Fibroblast of lung (primary cell): Measurements from ENCODE around the gene QSOX1. TPM values are rescaled to one million over a fixed set of nuclear protein-coding genes. Genes with fewer than 3 reads are reported as not detected.
"Not testable (repeated sequence)": the region's sequence is repeated elsewhere in the genome, so short reads cannot be mapped to it uniquely, and the experiment has no call there.

Source experiments
- DNase-seq, 2 donors: peaks; one replicate each; pipeline versions ENCODE4 v3.0.0 to v3.0.0-alpha.2; 2010; ENCODE audit warnings: low read depth in 2 of 2
- H2AFZ ChIP-seq: 2 replicates; pipeline ENCODE4 v1.5.1; 2012; ENCODE audit warnings: low read length, control low read depth, inconsistent platforms
- H3K27ac ChIP-seq: 2 replicates; pipeline ENCODE4 v1.5.1; 2011; ENCODE audit warnings: low read length, control low read depth; ENCODE audit not compliant: insufficient read depth
- H3K27me3 ChIP-seq: 2 replicates; pipeline ENCODE4 v1.5.1; 2011; ENCODE audit warnings: mild to moderate bottlenecking, low read length; ENCODE audit not compliant: control insufficient read depth, insufficient read depth
- H3K36me3 ChIP-seq: 2 replicates; pipeline ENCODE4 v1.5.1; 2011; ENCODE audit warnings: low read length; ENCODE audit not compliant: control insufficient read depth, insufficient read depth
- H3K4me1 ChIP-seq: 2 replicates; pipeline ENCODE4 v1.5.1; 2011; ENCODE audit warnings: low read length; ENCODE audit not compliant: control insufficient read depth, insufficient read depth; ENCODE audit errors: extremely low read depth
- H3K4me2 ChIP-seq: 2 replicates; pipeline ENCODE4 v1.5.1; 2011; ENCODE audit warnings: low read length, control low read depth; ENCODE audit not compliant: insufficient read depth; ENCODE audit errors: extremely low read depth
- H3K4me3 ChIP-seq, 4 experiments: fragments of 200-600 bp in 1 of 4; sonication (generic) in 1 of 4; replicated peaks in 1 of 4; 2 replicates each; pipeline ENCODE4 v1.5.1; 2011 to 2016; ENCODE audit warnings: low read length in 4 of 4, low read depth in 3 of 4, mild to moderate bottlenecking in 3 of 4, control low read depth in 2 of 4, inconsistent platforms in 1 of 4, mixed read lengths in 1 of 4; ENCODE audit not compliant: insufficient read depth in 1 of 4; ENCODE audit errors: control extremely low read depth in 1 of 4
- H3K79me2 ChIP-seq: 2 replicates; pipeline ENCODE4 v1.5.1; 2012; ENCODE audit warnings: mild to moderate bottlenecking, low read length, inconsistent platforms; ENCODE audit not compliant: control insufficient read depth, insufficient read depth
- H3K9ac ChIP-seq: 2 replicates; pipeline ENCODE4 v1.5.1; 2011; ENCODE audit warnings: mild to moderate bottlenecking, low read length, control low read depth; ENCODE audit not compliant: insufficient read depth
- H3K9me3 ChIP-seq: 2 replicates; pipeline ENCODE4 v1.5.1; 2012; ENCODE audit warnings: low read depth, low read length; ENCODE audit not compliant: control insufficient read depth, insufficient read depth
- H4K20me1 ChIP-seq: 2 replicates; pipeline ENCODE4 v1.5.1; 2011; ENCODE audit warnings: low read length; ENCODE audit not compliant: control insufficient read depth, insufficient read depth; ENCODE audit errors: extremely low read depth
- EZH2 ChIP-seq: IDR thresholded peaks from 2 replicates; pipeline ENCODE4 v1.5.1; 2012; ENCODE audit warnings: low read length, control low read depth, mild to moderate bottlenecking; ENCODE audit errors: missing control alignments
- polyA plus RNA-seq, 2 donors: library from polyadenylated mRNA; depleted of rRNA in 1 of 2; stranded (reverse) in 1 of 2; unstranded in 1 of 2; fragments of >200 nt; gene quantifications; 2 replicates each; pipeline ENCODE4 v1.2.1, GENCODE V29; 2011 to 2012; ENCODE audit warnings: missing spikeins in 1 of 2
- total RNA-seq: library from RNA; depleted of rRNA; stranded (reverse); fragments of >200 nt; gene quantifications from 2 replicates; pipeline ENCODE4 v1.2.1, GENCODE V29; 2014
- TF ChIP-seq, protein P1 (sequence below), 2 donors: IDR thresholded peaks in 1 of 2; conservative IDR thresholded peaks in 1 of 2; 1 replicate in 1 of 2; 2 replicates in 1 of 2; pipeline ENCODE4 v1.5.1; 2011 to 2012; ENCODE audit warnings: low read length in 2 of 2, control low read depth in 1 of 2, inconsistent platforms in 1 of 2, low read depth in 1 of 2, mild to moderate bottlenecking in 1 of 2

QSOX1 gene
- total and polyA plus RNA-seq, 2 donors (not counting 1 experiment from before 2014, with no cell fraction given): 799 to 1,312 TPM

- Histone ChIP-seq H3K79me2 (no peaks in the 10 kb centered on the region), H3K4me3 (no peak overlapping the region), H3K27me3 (no peaks in the 10 kb centered on the region), H3K27ac (peak overlapping the region; percentile 58), H3K4me2 (no peak overlapping the region), H3K9me3 (no peaks in the 10 kb centered on the region), H4K20me1 (no peaks in the 10 kb centered on the region), H2AFZ (no peak overlapping the region), H3K4me1 (peaks cover 7% of the 10 kb centered on the region), H3K9ac (no peak overlapping the region), H3K36me3 (no peaks in the 10 kb centered on the region)
- TF ChIP-seq, protein P1, sequence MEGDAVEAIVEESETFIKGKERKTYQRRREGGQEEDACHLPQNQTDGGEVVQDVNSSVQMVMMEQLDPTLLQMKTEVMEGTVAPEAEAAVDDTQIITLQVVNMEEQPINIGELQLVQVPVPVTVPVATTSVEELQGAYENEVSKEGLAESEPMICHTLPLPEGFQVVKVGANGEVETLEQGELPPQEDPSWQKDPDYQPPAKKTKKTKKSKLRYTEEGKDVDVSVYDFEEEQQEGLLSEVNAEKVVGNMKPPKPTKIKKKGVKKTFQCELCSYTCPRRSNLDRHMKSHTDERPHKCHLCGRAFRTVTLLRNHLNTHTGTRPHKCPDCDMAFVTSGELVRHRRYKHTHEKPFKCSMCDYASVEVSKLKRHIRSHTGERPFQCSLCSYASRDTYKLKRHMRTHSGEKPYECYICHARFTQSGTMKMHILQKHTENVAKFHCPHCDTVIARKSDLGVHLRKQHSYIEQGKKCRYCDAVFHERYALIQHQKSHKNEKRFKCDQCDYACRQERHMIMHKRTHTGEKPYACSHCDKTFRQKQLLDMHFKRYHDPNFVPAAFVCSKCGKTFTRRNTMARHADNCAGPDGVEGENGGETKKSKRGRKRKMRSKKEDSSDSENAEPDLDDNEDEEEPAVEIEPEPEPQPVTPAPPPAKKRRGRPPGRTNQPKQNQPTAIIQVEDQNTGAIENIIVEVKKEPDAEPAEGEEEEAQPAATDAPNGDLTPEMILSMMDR (conservative IDR thresholded peaks at IDR 0.05 in 1 of 2, IDR thresholded peaks at IDR 0.05 in 1 of 2; ENCODE audit: low read depth in 1 of 2, low read length in 2 of 2): no peak
- no peak for TF ChIP-seq EZH2
- DNase-seq: peak; percentile 86 to 98
Measured at GRCh38 chr1:180131510-180131909, 23.2 kb upstream of the QSOX1 start.

GRCh38 chr1:180133193-180133592, 21.5 kb upstream of the QSOX1 start:
- Histone ChIP-seq H3K9ac (no peak overlapping the region), H3K27ac (no peak overlapping the region), H2AFZ (no peak overlapping the region), H3K4me2 (no peak overlapping the region), H4K20me1 (no peaks in the 10 kb centered on the region), H3K9me3 (no peaks in the 10 kb centered on the region), H3K4me3 (no peak overlapping the region), H3K79me2 (no peaks in the 10 kb centered on the region), H3K36me3 (no peaks in the 10 kb centered on the region), H3K4me1 (peaks cover 7% of the 10 kb centered on the region), H3K27me3 (no peaks in the 10 kb centered on the region)
- no peak for DNase-seq
- no peak for TF ChIP-seq EZH2
- TF ChIP-seq, protein P1 (conservative IDR thresholded peaks at IDR 0.05 in 1 of 2, IDR thresholded peaks at IDR 0.05 in 1 of 2; ENCODE audit: low read depth in 1 of 2, low read length in 2 of 2): no peak

DNA sequence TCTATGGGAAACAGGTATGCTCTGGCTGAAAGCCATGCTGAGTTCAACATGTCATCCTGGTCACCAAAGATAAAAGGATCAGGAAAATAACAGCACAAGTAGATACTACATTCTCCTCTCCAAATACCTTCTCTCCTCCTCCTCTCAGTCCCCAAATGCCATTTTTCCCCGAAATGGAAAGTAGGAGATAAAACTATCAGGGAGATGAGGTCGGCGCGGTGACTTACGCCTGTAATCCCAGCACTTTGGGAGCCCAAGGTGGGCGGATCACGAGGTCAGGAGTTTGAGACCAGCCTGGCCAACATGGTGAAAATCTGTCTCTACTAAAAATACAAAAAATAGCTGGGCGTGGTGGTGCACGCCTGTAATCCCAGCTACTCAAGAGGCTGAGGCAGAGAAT, 21.0 kb upstream of the QSOX1 start:
- not testable (repeated sequence) for H3K27ac ChIP-seq, H2AFZ ChIP-seq, H4K20me1 ChIP-seq, H3K4me1 ChIP-seq, H3K9ac ChIP-seq, H3K4me3 ChIP-seq, H3K9me3 ChIP-seq, H3K79me2 ChIP-seq, DNase-seq, H3K27me3 ChIP-seq, H3K36me3 ChIP-seq, H3K4me2 ChIP-seq
